ENCODE results near the gene ACTMAP.
A peak's percentile ranks its signal among the peaks of the same experiment; 100 is the strongest.

The ACTMAP gene

GRCh38 chr19:40783711-40784110 lies 33.4 kb upstream of the ACTMAP start:
- Histone ChIP-seq H3K4me3 (replicated peaks; ENCODE audit: insufficient read depth, low read length) (no peak overlapping the region), H3K27ac (replicated peaks) (no peak overlapping the region)
- no peak for TF ChIP-seq REST (IDR thresholded peaks at IDR 0.05; ENCODE audit: insufficient replicate concordance, low read depth)
- TF ChIP-seq SPI1 (IDR thresholded peaks at IDR 0.05; ENCODE audit: borderline replicate concordance, low read depth) = no peak
- TF ChIP-seq GABPA (IDR thresholded peaks at IDR 0.05; ENCODE audit: low read depth) = no peak
- no peak for TF ChIP-seq CTCF (IDR thresholded peaks at IDR 0.05; ENCODE audit: insufficient read depth, low read length)
- TF ChIP-seq POLR2AphosphoS5 (IDR thresholded peaks at IDR 0.05; ENCODE audit: low read depth) = no peak

GRCh38 chr19:40781140-40781539 lies 30.9 kb upstream of the ACTMAP start:
- no peak overlapping the region for H3K4me3 ChIP-seq (replicated peaks; ENCODE audit: insufficient read depth, low read length)
- no peak overlapping the region for H3K27ac ChIP-seq (replicated peaks)
- TF ChIP-seq CTCF (IDR thresholded peaks at IDR 0.05; ENCODE audit: insufficient read depth, low read length) (no peak), SPI1 (IDR thresholded peaks at IDR 0.05; ENCODE audit: borderline replicate concordance, low read depth) (peak; percentile 23; the same call in 1 of the 2 replicates)
- H3K27me3 ChIP-seq (ENCODE audit: insufficient read depth, poor library complexity, severe bottlenecking) = no peaks in the 10 kb centered on the region
- DNase-seq (ENCODE audit: low read depth in 1 of 2, low spot score in 1 of 2) = no peak

More at GRCh38 chr19:40783711-40784110, 33.4 kb upstream of the ACTMAP start:
- DNase-seq (ENCODE audit: low read depth in 1 of 2, low spot score in 1 of 2) = no peak
- no peaks in the 10 kb centered on the region for H3K27me3 ChIP-seq (ENCODE audit: insufficient read depth, poor library complexity, severe bottlenecking)

- DNase-seq (ENCODE audit: low read depth in 1 of 2, low spot score in 1 of 2) = no peak
- no peak overlapping the region for H3K27ac ChIP-seq (replicated peaks)
- no peak for TF ChIP-seq REST (IDR thresholded peaks at IDR 0.05; ENCODE audit: insufficient replicate concordance, low read depth)
- no peak for TF ChIP-seq CTCF (IDR thresholded peaks at IDR 0.05; ENCODE audit: insufficient read depth, low read length)
- TF ChIP-seq SPI1 (IDR thresholded peaks at IDR 0.05; ENCODE audit: borderline replicate concordance, low read depth) = no peak
- TF ChIP-seq POLR2AphosphoS5 (IDR thresholded peaks at IDR 0.05; ENCODE audit: low read depth) = no peak
- TF ChIP-seq GABPA (IDR thresholded peaks at IDR 0.05; ENCODE audit: low read depth) = no peak
- H3K4me3 ChIP-seq (replicated peaks; ENCODE audit: insufficient read depth, low read length) = no peak overlapping the region
- no peaks in the 10 kb centered on the region for H3K27me3 ChIP-seq (ENCODE audit: insufficient read depth, poor library complexity, severe bottlenecking)
Measured at GRCh38 chr19:40780582-40780981, 30.3 kb upstream of the ACTMAP start.

- Histone ChIP-seq H3K27me3 (ENCODE audit: insufficient read depth, poor library complexity, severe bottlenecking) (no peaks in the 10 kb centered on the region), H3K27ac (replicated peaks) (peak overlapping the region; percentile 84), H3K4me3 (replicated peaks; ENCODE audit: insufficient read depth, low read length) (peak overlapping the region; percentile 84)
- no peak for TF ChIP-seq SPI1 (IDR thresholded peaks at IDR 0.05; ENCODE audit: borderline replicate concordance, low read depth)
- TF ChIP-seq POLR2AphosphoS5 (IDR thresholded peaks at IDR 0.05; ENCODE audit: low read depth) = no peak
- no peak for TF ChIP-seq REST (IDR thresholded peaks at IDR 0.05; ENCODE audit: insufficient replicate concordance, low read depth)
- no peak for TF ChIP-seq CTCF (IDR thresholded peaks at IDR 0.05; ENCODE audit: insufficient read depth, low read length)
- TF ChIP-seq GABPA (IDR thresholded peaks at IDR 0.05; ENCODE audit: low read depth) = no peak
- DNase-seq (ENCODE audit: low read depth in 1 of 2, low spot score in 1 of 2) = no peak
Measured at GRCh38 chr19:40778706-40779284, 28.5 kb upstream of the ACTMAP start.
